ENCODE results near the gene RAX2. TPM values are rescaled to one million over a fixed set of nuclear protein-coding genes. Genes with fewer than 3 reads are reported as not detected.

Gene RAX2
- total RNA-seq, 4 donors from 2014 or later: not detected

DNA sequence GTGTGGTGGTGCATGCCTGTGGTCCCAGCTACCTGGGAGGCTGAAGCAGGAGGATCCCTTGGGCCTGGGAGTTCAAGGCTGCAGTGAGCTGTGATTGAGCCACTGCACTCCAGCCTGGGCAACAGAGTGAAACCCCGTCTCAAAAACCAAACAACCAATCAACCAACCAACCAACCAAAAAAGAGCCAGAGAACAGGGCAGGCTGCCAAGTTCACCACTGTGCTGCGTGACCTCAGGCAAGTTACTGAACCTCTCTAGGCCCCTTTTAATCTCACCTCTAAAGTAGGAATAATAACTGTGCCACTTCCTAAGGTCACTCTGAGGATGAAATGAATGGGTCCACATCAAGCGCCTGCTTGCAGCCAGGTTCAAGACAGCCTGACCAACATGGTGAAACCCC, 46.9 kb downstream of the RAX2 start:
- TF ChIP-seq, protein P1, sequence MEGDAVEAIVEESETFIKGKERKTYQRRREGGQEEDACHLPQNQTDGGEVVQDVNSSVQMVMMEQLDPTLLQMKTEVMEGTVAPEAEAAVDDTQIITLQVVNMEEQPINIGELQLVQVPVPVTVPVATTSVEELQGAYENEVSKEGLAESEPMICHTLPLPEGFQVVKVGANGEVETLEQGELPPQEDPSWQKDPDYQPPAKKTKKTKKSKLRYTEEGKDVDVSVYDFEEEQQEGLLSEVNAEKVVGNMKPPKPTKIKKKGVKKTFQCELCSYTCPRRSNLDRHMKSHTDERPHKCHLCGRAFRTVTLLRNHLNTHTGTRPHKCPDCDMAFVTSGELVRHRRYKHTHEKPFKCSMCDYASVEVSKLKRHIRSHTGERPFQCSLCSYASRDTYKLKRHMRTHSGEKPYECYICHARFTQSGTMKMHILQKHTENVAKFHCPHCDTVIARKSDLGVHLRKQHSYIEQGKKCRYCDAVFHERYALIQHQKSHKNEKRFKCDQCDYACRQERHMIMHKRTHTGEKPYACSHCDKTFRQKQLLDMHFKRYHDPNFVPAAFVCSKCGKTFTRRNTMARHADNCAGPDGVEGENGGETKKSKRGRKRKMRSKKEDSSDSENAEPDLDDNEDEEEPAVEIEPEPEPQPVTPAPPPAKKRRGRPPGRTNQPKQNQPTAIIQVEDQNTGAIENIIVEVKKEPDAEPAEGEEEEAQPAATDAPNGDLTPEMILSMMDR (IDR thresholded peaks at IDR 0.05; ENCODE audit: low read depth): no peak

GRCh38 chr19:3723883-3724282, 48.1 kb downstream of the RAX2 start:
- TF ChIP-seq, protein P1 (IDR thresholded peaks at IDR 0.05; ENCODE audit: low read depth): no peak

DNA sequence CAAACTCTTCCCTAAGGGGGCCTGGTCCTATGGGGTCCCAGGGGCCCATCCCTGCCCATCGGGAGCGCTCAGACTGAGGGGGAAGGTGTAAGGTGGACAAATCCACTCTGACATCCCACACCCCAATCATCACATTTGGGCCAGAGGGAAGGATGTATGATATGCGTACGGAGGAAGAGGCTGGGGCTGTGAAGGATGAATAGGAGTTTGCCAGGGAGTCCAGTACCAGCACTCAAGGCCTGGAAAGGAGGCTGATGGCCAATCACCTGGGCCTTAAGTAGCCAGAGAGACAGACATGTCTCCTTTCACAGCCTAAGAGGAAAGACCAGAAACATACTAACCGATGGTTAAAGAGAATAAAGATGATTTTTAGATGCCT, 48.9 kb downstream of the RAX2 start:
- TF ChIP-seq, protein P1 (IDR thresholded peaks at IDR 0.05; ENCODE audit: low read depth): no peak

DNA sequence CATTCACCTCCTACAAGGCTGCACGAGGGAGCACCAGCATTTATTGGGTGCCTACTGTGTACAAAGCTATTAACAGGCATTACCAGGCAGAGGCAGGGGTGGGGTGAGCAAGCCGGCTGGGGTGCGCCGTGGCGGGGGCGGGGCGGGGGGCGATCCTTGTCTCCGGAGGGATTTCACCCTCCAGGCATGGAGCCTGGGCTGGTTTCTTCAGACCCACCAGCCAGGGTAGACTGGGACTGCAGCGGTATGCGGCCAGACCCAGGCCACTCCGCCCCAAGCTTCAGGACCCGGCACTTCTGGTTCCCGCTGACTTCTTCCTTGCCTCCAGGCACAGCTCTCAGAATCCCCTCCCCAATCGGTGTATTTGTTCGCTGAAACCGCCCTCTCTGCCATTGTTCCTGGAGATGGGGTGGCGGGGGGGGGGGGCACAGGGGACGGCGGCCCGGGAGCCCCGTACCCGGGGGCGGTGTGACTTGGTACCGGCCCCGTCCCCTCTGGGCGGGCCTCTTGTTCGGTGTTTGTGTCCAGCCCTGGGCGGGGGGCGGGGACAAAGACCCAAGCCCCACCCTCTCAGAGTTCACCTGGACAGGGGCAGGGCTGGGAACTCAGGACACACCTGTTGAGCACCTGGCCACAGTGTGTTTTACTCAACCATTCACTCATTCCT, 49.5 kb downstream of the RAX2 start:
- TF ChIP-seq, protein P1 (IDR thresholded peaks at IDR 0.05; ENCODE audit: low read depth): no peak

- TF ChIP-seq, protein P1 (IDR thresholded peaks at IDR 0.05; ENCODE audit: low read depth): no peak
These were observed 50.1 kb downstream of the RAX2 start for GRCh38 chr19:3721887-3722442.

- TF ChIP-seq, protein P1 (IDR thresholded peaks at IDR 0.05; ENCODE audit: low read depth): no peak
These were observed 50.7 kb downstream of the RAX2 start for GRCh38 chr19:3721131-3721886.

GRCh38 chr19:3720349-3720917, 51.6 kb downstream of the RAX2 start:
- TF ChIP-seq, protein P1 (IDR thresholded peaks at IDR 0.05; ENCODE audit: low read depth): no peak
